Fibroblast of skin of abdomen (primary cell): ENCODE data around the gene CTNND2.
"Not testable (repeated sequence)": the region's sequence is repeated elsewhere in the genome, so short reads cannot be mapped to it uniquely, and the experiment has no call there.

Experiments used
- DNase-seq: peaks from one replicate; pipeline ENCODE4 v3.0.0-alpha.2; 2013

CTNND2 gene

GRCh38 chr5:11449966-11450365 is 454.3 kb downstream of the CTNND2 start:
- DNase-seq, result no peak

- DNase-seq, result no peak
These were observed 455.0 kb downstream of the CTNND2 start for GRCh38 chr5:11449217-11449616.

- DNase-seq, result no peak
These were observed 460.4 kb downstream of the CTNND2 start for GRCh38 chr5:11443831-11444230.

GRCh38 chr5:11432116-11432515 is 472.1 kb downstream of the CTNND2 start:
- no peak for DNase-seq

- DNase-seq, result no peak
These were observed 475.0 kb downstream of the CTNND2 start for GRCh38 chr5:11429254-11429653.

- no peak for DNase-seq
These were observed 476.7 kb downstream of the CTNND2 start for GRCh38 chr5:11427569-11427968.

GRCh38 chr5:11426442-11426841 is 477.8 kb downstream of the CTNND2 start:
- no peak for DNase-seq

GRCh38 chr5:11422342-11422741 is 481.9 kb downstream of the CTNND2 start:
- no peak for DNase-seq

- DNase-seq, result no peak
These were observed 483.3 kb downstream of the CTNND2 start for GRCh38 chr5:11420969-11421368.

- no peak for DNase-seq
These were observed 488.5 kb downstream of the CTNND2 start for GRCh38 chr5:11415751-11416150.

- not testable (repeated sequence) for DNase-seq
These were observed 489.5 kb downstream of the CTNND2 start for GRCh38 chr5:11414732-11415131.

GRCh38 chr5:11411621-11412020 is 492.6 kb downstream of the CTNND2 start:
- no peak for DNase-seq

- DNase-seq, result no peak
These were observed 496.6 kb downstream of the CTNND2 start for GRCh38 chr5:11407556-11408145.

- DNase-seq, result no peak
These were observed 503.9 kb downstream of the CTNND2 start for GRCh38 chr5:11400316-11400715.

- no peak for DNase-seq
These were observed 505.5 kb downstream of the CTNND2 start for GRCh38 chr5:11398728-11399127.

GRCh38 chr5:11397549-11397948 is 506.7 kb downstream of the CTNND2 start:
- DNase-seq, result no peak

- DNase-seq, result no peak
These were observed 507.3 kb downstream of the CTNND2 start for GRCh38 chr5:11396917-11397316.

GRCh38 chr5:11394933-11395332 is 509.3 kb downstream of the CTNND2 start:
- DNase-seq, result no peak

- peak; percentile 82 for DNase-seq
These were observed 513.9 kb downstream of the CTNND2 start for GRCh38 chr5:11390291-11390767.

GRCh38 chr5:11387382-11387781 is 516.9 kb downstream of the CTNND2 start:
- no peak for DNase-seq

GRCh38 chr5:11386398-11386797 is 517.8 kb downstream of the CTNND2 start:
- DNase-seq, result no peak

- DNase-seq, result no peak
These were observed 518.3 kb downstream of the CTNND2 start for GRCh38 chr5:11385901-11386293.

- no peak for DNase-seq
These were observed 518.9 kb downstream of the CTNND2 start for GRCh38 chr5:11385251-11385900.

GRCh38 chr5:11384441-11385250 is 519.6 kb downstream of the CTNND2 start:
- DNase-seq, result peak; percentile 1
